BE2C (cell line): Measurements from ENCODE around the gene CLCN4. TPM values are rescaled to one million over a fixed set of nuclear protein-coding genes. Genes with fewer than 3 reads are reported as not detected.
A peak's percentile ranks its signal among the peaks of the same experiment; 100 is the strongest.

Experiments used
- DNase-seq: peaks from one replicate; pipeline ENCODE4 v3.0.0-alpha.2; 2020
- H3K27me3 ChIP-seq: fragments of 250-450 bp; sonication (Bioruptor Pico); 2 replicates; pipeline ENCODE4 v1.5.1; 2020; ENCODE audit warnings: mild to moderate bottlenecking
- H3K36me3 ChIP-seq: fragments of 250-450 bp; sonication (Bioruptor Pico); 2 replicates; pipeline ENCODE4 v1.5.1; 2020; ENCODE audit warnings: mild to moderate bottlenecking
- H3K4me1 ChIP-seq: fragments of 250-450 bp; sonication (Bioruptor Pico); 2 replicates; pipeline ENCODE4 v1.5.1; 2020
- H3K4me3 ChIP-seq: 2 replicates; pipeline ENCODE4 v1.5.1; 2011; ENCODE audit warnings: low read depth, low read length
- H3K9me3 ChIP-seq: fragments of 250-450 bp; sonication (Bioruptor Pico); 2 replicates; pipeline ENCODE4 v1.5.1; 2020
- CTCF ChIP-seq: IDR thresholded peaks from 2 replicates; pipeline ENCODE4 v1.5.1; 2012; ENCODE audit warnings: mild to moderate bottlenecking, low read depth, low read length
- polyA plus RNA-seq: library from polyadenylated mRNA; unstranded; fragments of >200 nt; gene quantifications from one replicate; pipeline ENCODE4 v1.2.1, GENCODE V29; 2012; ENCODE audit warnings: low read depth, missing spikeins; ENCODE audit not compliant: insufficient read length, insufficient read depth

CLCN4 gene
- 9.4 TPM for polyA plus RNA-seq

- H3K36me3 ChIP-seq: no peaks in the 10 kb centered on the region
- peak; percentile 49 for DNase-seq
- H3K9me3 ChIP-seq: no peaks in the 10 kb centered on the region
- no peak for TF ChIP-seq CTCF
- H3K4me1 ChIP-seq: no peaks in the 10 kb centered on the region
- H3K4me3 ChIP-seq: peak within 1 kb of the TSS; percentile 50
- H3K27me3 ChIP-seq: no peaks in the 10 kb centered on the region
These were observed at the start of gene CLCN4 for GRCh38 chrX:10156199-10157031. TSS of gene CLCN4 (plus strand) at chrX:10156975. CDS start at chrX:10185033, 28,058 bp downstream.

- no peak for DNase-seq
- no peak overlapping the region for H3K4me3 ChIP-seq
- no peaks in the 10 kb centered on the region for H3K36me3 ChIP-seq
- H3K4me1 ChIP-seq: no peaks in the 10 kb centered on the region
- TF ChIP-seq CTCF: no peak
- H3K9me3 ChIP-seq: no peaks in the 10 kb centered on the region
- H3K27me3 ChIP-seq: no peaks in the 10 kb centered on the region
These were observed 49.3 kb upstream of the CLCN4 start for GRCh38 chrX:10107483-10107882.

GRCh38 chrX:10108288-10108687 is 48.5 kb upstream of the CLCN4 start:
- Histone ChIP-seq H3K27me3 (no peaks in the 10 kb centered on the region), H3K36me3 (no peaks in the 10 kb centered on the region), H3K9me3 (no peaks in the 10 kb centered on the region), H3K4me1 (no peaks in the 10 kb centered on the region), H3K4me3 (no peak overlapping the region)
- TF ChIP-seq CTCF: no peak
- DNase-seq: no peak

- Histone ChIP-seq H3K36me3 (no peaks in the 10 kb centered on the region), H3K9me3 (no peaks in the 10 kb centered on the region), H3K27me3 (no peaks in the 10 kb centered on the region), H3K4me1 (no peaks in the 10 kb centered on the region), H3K4me3 (no peak overlapping the region)
- DNase-seq: no peak
- no peak for TF ChIP-seq CTCF
These were observed 47.1 kb upstream of the CLCN4 start for GRCh38 chrX:10109695-10110094.

- Histone ChIP-seq H3K4me3 (no peak overlapping the region), H3K9me3 (no peaks in the 10 kb centered on the region), H3K4me1 (no peaks in the 10 kb centered on the region), H3K27me3 (no peaks in the 10 kb centered on the region), H3K36me3 (no peaks in the 10 kb centered on the region)
- no peak for TF ChIP-seq CTCF
- no peak for DNase-seq
These were observed 46.3 kb upstream of the CLCN4 start for GRCh38 chrX:10110316-10110935.

- no peak for TF ChIP-seq CTCF
- Histone ChIP-seq H3K9me3 (no peaks in the 10 kb centered on the region), H3K36me3 (no peaks in the 10 kb centered on the region), H3K27me3 (no peaks in the 10 kb centered on the region), H3K4me3 (no peak overlapping the region), H3K4me1 (no peaks in the 10 kb centered on the region)
- DNase-seq: no peak
These were observed 45.8 kb upstream of the CLCN4 start for GRCh38 chrX:10110984-10111363.
